HG02759 (cell line): ENCODE results near the gene IGSF3.
A peak's percentile ranks its signal among the peaks of the same experiment; 100 is the strongest.

Experiments used
- ATAC-seq: cut with Tn5 transposase; IDR thresholded peaks from one replicate; pipeline ENCODE4 v1.9.1; 2021; ENCODE audit warnings: mild to moderate bottlenecking, moderate library complexity; ENCODE audit not compliant: unreplicated experiment

IGSF3 gene

DNA sequence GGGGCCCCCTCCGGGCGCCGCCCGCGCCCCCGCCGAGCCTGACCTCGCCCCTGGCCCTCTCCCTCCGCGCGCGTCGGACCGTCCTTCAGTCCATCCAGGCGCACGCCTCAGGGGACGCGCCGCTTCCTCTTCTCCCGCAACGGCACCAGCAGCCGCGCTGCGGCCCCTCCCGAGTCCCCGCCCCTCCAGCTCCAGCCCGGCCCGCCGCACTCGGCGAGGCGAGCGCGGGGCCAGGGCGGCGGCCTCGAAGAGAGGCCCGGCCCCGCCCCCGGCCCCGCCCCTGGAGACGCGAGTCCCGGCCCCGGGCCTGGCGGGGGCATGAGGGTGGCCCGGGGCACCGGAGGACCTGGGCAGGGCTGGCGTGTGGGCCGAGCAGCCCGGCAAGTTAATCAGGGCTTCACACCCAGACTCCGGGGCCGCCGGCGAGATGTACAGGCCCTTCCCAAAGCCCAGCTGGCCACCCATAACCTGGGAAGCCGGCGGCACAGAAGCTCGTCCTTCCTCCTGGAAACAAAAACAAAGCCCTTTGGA lies at the start of gene IGSF3:
Gene IGSF3 (minus strand): TSS at position 159 of the 531 bp plus-strand sequence. CDS start 1,407 bp downstream, outside the sequence.
- ATAC-seq = peak; percentile 68

DNA sequence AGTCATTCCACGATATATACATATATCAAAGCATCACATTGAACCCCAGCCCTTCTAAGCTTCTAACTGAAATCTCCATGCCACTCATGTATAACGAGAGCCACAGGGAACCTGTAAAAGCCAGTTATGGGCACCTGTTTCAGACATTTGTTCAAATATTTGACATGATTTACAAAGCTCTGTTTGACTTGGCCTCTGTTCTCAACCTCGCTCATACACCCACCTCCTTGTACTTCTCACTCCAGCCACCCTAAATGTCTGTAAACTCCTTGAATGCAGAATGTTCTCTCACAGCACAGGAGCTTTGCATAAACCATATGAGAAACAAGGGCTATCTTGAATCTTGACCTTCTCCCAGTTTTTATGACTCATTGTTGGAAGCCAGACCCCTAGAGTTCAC lies 49.8 kb upstream of the IGSF3 start:
- no peak for ATAC-seq

DNA sequence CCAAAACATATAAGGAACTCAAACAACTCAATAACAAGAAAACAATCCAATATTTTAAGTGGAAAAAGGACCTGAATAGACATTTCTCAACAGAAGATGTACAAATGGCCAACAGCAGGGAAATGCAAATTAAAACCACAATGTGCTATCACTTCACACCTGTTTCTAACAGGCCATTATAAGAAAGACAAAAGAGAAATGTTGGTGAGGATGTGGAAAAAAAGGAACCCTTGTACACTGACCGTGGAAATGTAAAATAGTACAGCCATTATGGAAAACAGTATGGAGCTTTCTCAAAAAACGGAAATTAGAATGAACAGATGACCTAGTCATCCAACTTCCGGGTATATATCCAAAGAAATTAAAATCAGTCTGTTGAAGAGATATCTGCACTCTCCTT lies 48.9 kb upstream of the IGSF3 start:
- no peak for ATAC-seq

DNA sequence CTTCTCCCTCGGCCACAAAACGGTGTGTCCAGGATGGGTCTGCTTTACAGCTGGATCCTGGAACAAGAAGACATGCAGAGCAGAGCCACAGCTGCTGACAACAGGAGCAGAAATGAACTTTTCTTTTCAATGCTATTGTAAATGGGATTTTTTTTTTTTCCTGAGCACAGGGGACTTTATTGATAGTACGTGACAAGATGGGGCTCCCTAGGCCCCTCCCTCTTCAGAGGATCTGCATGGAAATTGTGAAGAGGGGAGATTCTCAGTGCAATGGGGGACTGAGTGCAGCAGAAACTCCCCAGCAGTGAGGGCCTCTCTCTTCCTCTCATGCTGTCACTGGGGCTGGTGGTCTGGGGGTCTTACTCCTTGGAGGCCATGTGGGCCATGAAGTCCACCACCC lies 45.9 kb upstream of the IGSF3 start:
- no peak for ATAC-seq

- no peak for ATAC-seq
Measured at GRCh38 chr1:116712510-116712909, 45.0 kb upstream of the IGSF3 start.

DNA sequence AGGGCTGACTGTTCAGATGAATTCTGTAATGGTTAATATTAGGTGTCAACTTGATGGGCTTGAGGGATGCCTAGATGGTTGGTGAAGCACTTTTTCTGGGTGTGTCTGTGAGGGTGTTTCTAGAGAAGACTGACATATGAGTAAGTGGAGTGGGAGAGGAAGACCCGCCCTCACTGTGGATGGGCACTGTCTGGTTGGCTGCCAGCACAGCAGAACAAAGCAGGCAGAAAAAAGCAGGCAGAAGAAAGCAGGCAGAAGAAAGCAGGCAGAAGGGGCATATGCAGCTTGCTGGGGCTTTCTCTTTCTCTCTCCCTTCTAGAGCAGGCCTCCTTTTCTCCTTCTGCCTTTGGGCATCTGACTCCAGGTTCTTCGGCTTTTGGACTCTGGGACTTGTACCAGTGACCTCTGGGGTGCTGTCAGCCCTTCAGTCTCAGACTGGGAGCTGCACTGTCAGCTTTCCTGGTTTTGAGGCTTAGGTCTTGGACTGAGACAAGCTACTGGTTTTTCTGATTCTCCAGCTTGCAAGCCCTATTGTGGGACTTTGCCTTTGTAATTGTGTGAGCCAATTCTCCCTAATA lies 43.8 kb upstream of the IGSF3 start:
- no peak for ATAC-seq

DNA sequence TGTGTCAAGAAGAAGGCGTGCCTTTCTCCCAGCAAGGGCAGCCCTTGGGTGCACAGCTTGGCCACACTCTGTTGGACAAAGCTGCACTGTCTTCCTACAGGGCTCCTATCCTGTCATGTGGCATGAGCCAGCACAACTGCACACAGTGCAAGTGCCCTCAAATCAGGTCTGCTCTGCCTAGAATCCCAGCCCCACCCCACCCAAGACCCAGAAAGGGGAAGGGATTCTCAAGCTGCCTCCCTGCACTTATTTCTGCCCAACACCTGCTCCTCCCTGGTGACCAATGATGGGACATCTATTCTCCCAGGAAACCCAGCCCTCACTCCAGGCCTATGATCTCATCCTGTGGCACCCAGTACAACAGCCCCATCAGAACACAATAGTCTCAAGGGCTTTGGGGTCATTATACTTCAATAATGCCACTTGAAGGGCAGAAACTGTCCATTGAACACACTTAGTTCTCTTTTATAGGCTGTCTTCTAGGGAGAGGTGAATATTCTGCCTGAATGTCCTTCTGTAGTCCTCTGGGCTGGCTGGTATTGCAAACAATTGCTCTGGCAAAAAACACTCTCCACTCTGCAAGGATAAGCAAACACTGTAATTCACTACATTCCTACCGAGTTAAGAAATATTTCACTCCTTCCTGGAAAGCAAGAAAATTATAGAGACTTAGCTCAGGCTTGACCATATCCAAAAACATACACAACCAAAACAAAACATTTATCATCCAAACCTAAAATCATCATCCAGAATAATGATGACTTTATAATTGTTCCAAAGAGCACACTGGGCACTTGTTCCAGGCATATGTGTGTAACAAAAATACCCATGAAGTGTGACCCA lies 43.1 kb upstream of the IGSF3 start:
- no peak for ATAC-seq

DNA sequence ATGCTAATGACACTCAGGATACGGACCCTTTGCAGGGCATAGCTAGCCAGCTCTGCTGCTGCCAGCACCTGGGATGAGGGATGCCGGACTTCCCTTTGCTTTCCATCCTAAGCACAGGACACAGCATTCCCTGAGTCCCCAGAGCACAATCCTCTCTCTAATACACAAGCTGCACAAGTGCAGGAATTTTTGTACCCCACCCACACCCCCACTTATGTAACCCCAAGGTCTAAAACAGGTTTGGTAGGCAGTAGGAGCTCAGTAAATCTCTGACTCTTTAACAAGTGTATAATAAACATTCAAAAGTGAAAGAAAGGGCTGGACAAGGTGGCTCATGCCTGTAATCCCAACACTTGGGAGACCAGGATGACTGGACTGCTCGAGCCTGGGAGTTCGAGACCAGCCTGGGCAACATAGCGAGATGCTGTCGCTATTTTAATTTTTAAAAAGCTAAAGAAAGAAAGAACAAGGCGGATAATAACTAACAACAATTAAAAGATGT lies 42.2 kb upstream of the IGSF3 start:
- ATAC-seq = no peak

DNA sequence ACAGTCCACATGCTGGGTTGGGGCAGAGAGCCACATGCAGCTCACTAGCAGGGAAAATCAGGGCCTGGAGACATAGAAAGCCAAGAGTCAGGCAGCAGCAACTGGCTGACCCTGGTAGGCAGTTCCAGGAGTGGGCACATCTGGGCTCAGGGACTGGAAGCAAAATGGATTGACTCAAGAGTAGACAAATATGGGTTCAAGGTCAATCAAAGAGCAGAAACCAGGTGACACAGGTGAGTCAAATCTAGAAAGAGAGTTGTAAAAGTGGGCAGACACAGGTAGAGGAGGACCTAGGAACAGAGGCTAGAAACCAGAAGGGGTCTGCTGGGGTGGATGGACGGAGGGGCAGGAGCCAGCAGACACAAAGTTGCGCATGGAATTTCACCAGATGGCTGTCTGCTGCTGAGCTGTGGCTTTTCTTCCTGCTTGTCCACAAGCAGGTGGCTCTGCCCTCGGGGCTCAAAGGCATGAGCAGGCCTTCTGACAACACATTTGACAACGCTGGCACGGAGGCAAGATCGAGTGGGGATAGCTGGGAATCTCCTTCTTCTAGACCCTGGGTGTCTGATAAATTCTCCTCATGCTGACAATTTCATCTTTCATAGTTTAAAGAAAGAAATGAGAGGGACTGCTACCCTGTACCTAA lies 40.8 kb upstream of the IGSF3 start:
- ATAC-seq = no peak

- no peak for ATAC-seq
Measured at GRCh38 chr1:116706841-116707240, 39.3 kb upstream of the IGSF3 start.

DNA sequence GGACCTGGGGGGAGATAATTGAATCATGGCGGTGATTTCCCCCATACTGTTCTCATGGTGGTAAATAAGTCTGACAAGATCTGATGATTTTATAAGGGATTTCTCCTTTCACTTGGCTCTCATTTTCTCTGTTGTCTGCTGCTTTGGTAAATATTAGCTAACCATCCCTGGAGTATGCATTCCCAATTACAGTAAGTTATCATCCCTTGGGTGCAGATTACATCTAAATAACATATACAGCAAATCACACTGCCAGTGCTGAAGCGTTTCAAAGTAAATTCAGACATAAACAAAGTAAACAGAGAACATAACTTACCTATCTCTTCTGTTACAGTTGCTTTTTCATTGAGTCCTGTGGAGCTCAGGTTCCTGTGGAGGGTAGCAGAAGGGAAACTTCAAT lies 38.6 kb upstream of the IGSF3 start:
- ATAC-seq = no peak

GRCh38 chr1:116704278-116704677 lies 36.7 kb upstream of the IGSF3 start:
- ATAC-seq = no peak

GRCh38 chr1:116699605-116700004 lies 32.1 kb upstream of the IGSF3 start:
- ATAC-seq = no peak

DNA sequence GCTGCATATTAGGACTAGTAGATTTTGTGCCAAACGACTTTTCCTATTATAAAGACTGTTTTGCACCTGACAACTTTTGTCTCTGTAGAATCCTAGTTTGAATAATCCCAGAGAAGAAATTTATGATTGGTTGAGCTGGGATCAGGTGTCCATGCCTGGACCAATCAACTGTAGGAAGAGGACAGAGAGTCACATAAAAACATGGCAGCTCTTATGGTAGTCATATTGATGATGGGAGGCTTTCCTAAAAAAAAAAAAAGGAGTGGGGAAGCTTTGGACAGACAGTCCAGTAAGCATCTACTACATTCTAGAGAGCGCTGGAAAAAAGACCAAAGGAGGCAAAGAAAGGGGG lies 30.7 kb upstream of the IGSF3 start:
- ATAC-seq = no peak

DNA sequence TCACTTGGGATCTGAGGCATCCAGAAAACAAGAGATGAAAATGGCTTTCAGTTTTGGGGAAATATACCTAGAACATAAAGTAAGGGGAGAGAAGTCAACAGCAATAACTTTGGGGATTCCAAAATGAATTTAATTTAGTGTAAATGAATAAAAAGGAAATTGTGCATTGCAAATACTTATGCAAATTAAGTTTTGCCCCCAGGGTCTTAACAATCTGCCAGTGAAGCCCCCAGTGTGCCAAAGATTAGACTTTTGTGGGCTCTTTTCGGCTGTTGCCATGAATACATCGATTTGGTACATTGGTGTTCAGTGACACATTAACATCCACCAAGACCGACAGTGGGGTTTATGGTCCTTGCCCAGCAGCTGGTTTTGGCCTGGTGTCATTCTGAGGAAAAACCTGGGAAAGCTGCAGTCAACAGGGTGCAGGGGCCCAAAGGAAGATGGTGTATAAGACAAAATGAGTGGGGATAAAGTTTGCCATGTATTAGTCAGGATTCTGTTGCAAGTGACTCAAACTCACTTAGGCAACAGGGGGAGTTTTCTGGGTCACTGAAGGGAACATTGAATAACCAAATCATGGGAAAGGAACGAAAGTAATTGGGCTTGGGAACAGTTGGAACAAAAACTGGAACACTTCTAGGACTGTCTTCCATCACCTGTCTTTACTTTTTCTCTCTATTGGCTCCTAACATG lies 30.2 kb upstream of the IGSF3 start:
- no peak for ATAC-seq

GRCh38 chr1:116694524-116694923 lies 27.0 kb upstream of the IGSF3 start:
- ATAC-seq = no peak

- ATAC-seq = no peak
Measured at GRCh38 chr1:116693759-116694480, 26.4 kb upstream of the IGSF3 start.

- ATAC-seq = no peak
Measured at GRCh38 chr1:116692879-116693278, 25.3 kb upstream of the IGSF3 start.

GRCh38 chr1:116690849-116691406 lies 23.4 kb upstream of the IGSF3 start:
- no peak for ATAC-seq

DNA sequence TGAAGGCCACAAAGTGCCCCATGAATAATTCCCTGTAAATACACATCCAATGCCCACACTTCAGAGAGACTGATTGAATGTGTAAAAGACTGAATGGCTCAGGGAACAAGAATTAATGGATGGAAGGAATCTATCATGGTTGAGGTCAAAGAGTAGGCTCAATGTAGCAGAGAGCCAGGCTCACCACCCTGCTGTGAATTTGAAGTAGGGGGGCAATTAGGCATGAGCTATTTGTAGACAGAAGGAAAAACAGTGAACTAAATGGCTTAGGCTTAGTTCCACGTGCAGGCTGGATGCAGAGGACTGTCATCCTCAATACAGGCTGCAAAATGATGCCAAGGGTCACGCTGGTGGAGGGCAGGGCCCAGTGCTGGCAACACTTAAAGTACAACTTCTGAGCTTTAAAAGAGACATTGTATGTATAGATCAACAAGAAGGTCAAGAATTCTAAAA lies 22.9 kb upstream of the IGSF3 start:
- no peak for ATAC-seq
